Neural cell (in vitro differentiated cells): Measurements from ENCODE around the gene ENDOV. TPM values are rescaled to one million over a fixed set of nuclear protein-coding genes. Genes with fewer than 3 reads are reported as not detected.

ENCODE experiments used
- H2AFZ ChIP-seq: fragments of 200-600, 300-800 bp; sonication (generic), shearing (Covaris generic); 2 replicates; pipeline ENCODE4 v1.6.0; 2014; ENCODE audit warnings: low read depth, mild to moderate bottlenecking, antibody characterized with exemption, low read length, moderate library complexity
- H3F3A ChIP-seq: fragments of 200-600 bp; shearing (Covaris generic); 2 replicates; pipeline ENCODE4 v1.6.1; 2016; ENCODE audit warnings: mild to moderate bottlenecking, moderate library complexity, mixed read lengths, antibody characterized with exemption, low read length; ENCODE audit not compliant: insufficient read depth, poor library complexity, severe bottlenecking
- H3K27ac ChIP-seq: fragments of 200-600, 300-800 bp; sonication (generic), shearing (Covaris generic); 2 replicates; pipeline ENCODE4 v1.5.1; 2014; ENCODE audit warnings: mild to moderate bottlenecking, low read length, moderate library complexity
- H3K27me3 ChIP-seq: fragments of 300-800, 200-600 bp; sonication (generic), shearing (Covaris generic); 2 replicates; pipeline ENCODE4 v1.6.0; 2014; ENCODE audit warnings: mild to moderate bottlenecking, low read depth, low read length, moderate library complexity; ENCODE audit not compliant: insufficient read depth
- H3K36me3 ChIP-seq: fragments of 300-800, 200-600 bp; sonication (generic), shearing (Covaris generic); 2 replicates; pipeline ENCODE4 v1.5.1; 2014; ENCODE audit warnings: mild to moderate bottlenecking, antibody characterized with exemption, low read length, moderate library complexity; ENCODE audit not compliant: insufficient read depth
- H3K4me2 ChIP-seq: fragments of 300-800, 200-600 bp; sonication (generic), shearing (Covaris generic); 2 replicates; pipeline ENCODE4 v1.6.0; 2014; ENCODE audit warnings: mild to moderate bottlenecking, low read length
- H3K4me3 ChIP-seq: fragments of 300-800, 200-600 bp; sonication (generic), shearing (Covaris generic); 2 replicates; pipeline ENCODE4 v1.5.1; 2014; ENCODE audit warnings: mild to moderate bottlenecking, low read length, moderate library complexity
- H3K79me2 ChIP-seq: fragments of 200-600 bp; shearing (Covaris generic); replicated peaks from 2 replicates; pipeline ENCODE4 v1.6.0; 2014; ENCODE audit warnings: mild to moderate bottlenecking, low read length, moderate library complexity; ENCODE audit not compliant: insufficient read depth
- H3K9ac ChIP-seq: fragments of 300-800, 200-600 bp; sonication (generic), shearing (Covaris generic); 2 replicates; pipeline ENCODE4 v1.6.1; 2016; ENCODE audit warnings: mild to moderate bottlenecking, low read length, mixed read lengths
- H3K9me2 ChIP-seq: fragments of 200-600 bp; shearing (Covaris generic); 2 replicates; pipeline ENCODE4 v1.6.1; 2016; ENCODE audit warnings: mild to moderate bottlenecking, low read length, mixed read lengths; ENCODE audit not compliant: insufficient read depth
- H3K9me3 ChIP-seq: fragments of 200-600, 300-800 bp; sonication (generic), shearing (Covaris generic); 2 replicates; pipeline ENCODE4 v1.6.1; 2016; ENCODE audit warnings: mild to moderate bottlenecking, mixed run types, low read length, moderate library complexity, mixed read lengths
- H4K20me1 ChIP-seq: fragments of 200-600 bp; shearing (Covaris generic); 2 replicates; pipeline ENCODE4 v1.6.1; 2016; ENCODE audit warnings: mild to moderate bottlenecking, mixed run types; ENCODE audit not compliant: insufficient read depth
- EP300 ChIP-seq: fragments of 450-650 bp; conservative IDR thresholded peaks from 2 replicates; pipeline ENCODE4 v1.6.1; 2014; ENCODE audit warnings: antibody characterized with exemption, mild to moderate bottlenecking, moderate library complexity; ENCODE audit not compliant: poor library complexity, severe bottlenecking
- EZH2 ChIP-seq: fragments of 200-600, 300-800 bp; shearing (Covaris generic), sonication (generic); IDR thresholded peaks from 2 replicates; pipeline ENCODE4 v1.6.1; 2014; ENCODE audit warnings: antibody characterized with exemption, low read length, borderline replicate concordance, mild to moderate bottlenecking; ENCODE audit not compliant: insufficient read depth, poor library complexity, severe bottlenecking
- MXI1 ChIP-seq: fragments of 450-650 bp; conservative IDR thresholded peaks from 2 replicates; pipeline ENCODE4 v1.6.1; 2014; ENCODE audit warnings: antibody characterized with exemption, mild to moderate bottlenecking; ENCODE audit not compliant: poor library complexity, severe bottlenecking
- POLR2AphosphoS5 ChIP-seq: IDR thresholded peaks from 2 replicates; pipeline ENCODE4 v1.6.1; 2012
- RAD21 ChIP-seq: fragments of 450-650 bp; conservative IDR thresholded peaks from 2 replicates; pipeline ENCODE4 v1.6.1; 2014; ENCODE audit warnings: antibody characterized with exemption, mild to moderate bottlenecking, moderate library complexity
- SMC3 ChIP-seq: fragments of 450-650 bp; conservative IDR thresholded peaks from 2 replicates; pipeline ENCODE4 v1.6.1; 2014; ENCODE audit warnings: antibody characterized with exemption, mild to moderate bottlenecking, moderate library complexity; ENCODE audit not compliant: poor library complexity
- TAF1 ChIP-seq: IDR thresholded peaks from 2 replicates; pipeline ENCODE4 v1.6.1; 2012; ENCODE audit warnings: low read depth
- polyA plus RNA-seq: library from polyadenylated mRNA; depleted of rRNA; stranded (reverse); fragments of >200 nt; gene quantifications from 2 replicates; pipeline ENCODE4 v1.2.3, GENCODE V29; 2014
- TF ChIP-seq, protein P1 (sequence below): fragments of 450-650 bp; IDR thresholded peaks from 2 replicates; pipeline ENCODE4 v1.5.1; 2014; ENCODE audit warnings: antibody characterized with exemption, mild to moderate bottlenecking, moderate library complexity; ENCODE audit not compliant: poor library complexity, severe bottlenecking
- TF ChIP-seq, protein P2 (sequence below): IDR thresholded peaks from 2 replicates; pipeline ENCODE4 v1.6.1; 2012; ENCODE audit warnings: borderline replicate concordance

ENDOV gene
- polyA plus RNA-seq, 1 donor from 2014 or later, result 31.2 TPM

DNA sequence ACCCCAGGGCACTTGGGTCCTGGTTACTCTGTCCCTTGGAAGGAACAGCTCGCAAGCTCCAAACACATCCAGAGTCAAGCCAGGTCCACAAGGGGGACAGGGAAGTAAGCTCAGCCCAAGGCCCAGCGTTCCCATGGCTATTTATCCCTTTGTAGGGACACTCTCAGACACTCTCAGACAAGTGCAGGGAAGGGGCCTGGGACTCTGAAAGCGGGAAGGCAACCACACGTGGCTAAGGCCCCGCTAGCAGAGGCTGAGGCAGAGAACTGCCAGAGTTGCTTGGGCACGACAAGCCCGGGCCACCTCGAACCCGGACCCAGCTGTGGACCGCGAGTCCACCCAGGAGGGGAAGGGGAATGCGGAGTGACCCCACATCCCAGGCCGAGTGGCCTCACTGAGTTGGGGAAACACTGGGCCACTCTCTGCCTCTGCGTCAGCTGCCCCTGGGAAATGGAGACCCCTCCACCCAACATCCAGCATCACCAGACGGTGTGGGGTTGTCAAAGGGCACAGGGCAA, 51.3 kb downstream of the ENDOV start:
- Histone ChIP-seq H3K36me3 (no peaks in the 10 kb centered on the region), H3K79me2 (no peaks in the 10 kb centered on the region), H3K9me2 (no peaks in the 10 kb centered on the region), H3F3A (no peaks in the 10 kb centered on the region), H3K9ac (no peak overlapping the region), H3K4me2 (no peak overlapping the region), H3K27me3 (peaks cover 2% of the 10 kb centered on the region), H4K20me1 (no peaks in the 10 kb centered on the region), H3K4me3 (no peak overlapping the region), H2AFZ (no peak overlapping the region), H3K27ac (no peak overlapping the region), H3K9me3 (no peaks in the 10 kb centered on the region)
- TF ChIP-seq EZH2 (no peak), TAF1 (no peak), POLR2AphosphoS5 (no peak), EP300 (no peak), MXI1 (no peak), RAD21 (no peak), SMC3 (no peak)
- TF ChIP-seq, protein P1, sequence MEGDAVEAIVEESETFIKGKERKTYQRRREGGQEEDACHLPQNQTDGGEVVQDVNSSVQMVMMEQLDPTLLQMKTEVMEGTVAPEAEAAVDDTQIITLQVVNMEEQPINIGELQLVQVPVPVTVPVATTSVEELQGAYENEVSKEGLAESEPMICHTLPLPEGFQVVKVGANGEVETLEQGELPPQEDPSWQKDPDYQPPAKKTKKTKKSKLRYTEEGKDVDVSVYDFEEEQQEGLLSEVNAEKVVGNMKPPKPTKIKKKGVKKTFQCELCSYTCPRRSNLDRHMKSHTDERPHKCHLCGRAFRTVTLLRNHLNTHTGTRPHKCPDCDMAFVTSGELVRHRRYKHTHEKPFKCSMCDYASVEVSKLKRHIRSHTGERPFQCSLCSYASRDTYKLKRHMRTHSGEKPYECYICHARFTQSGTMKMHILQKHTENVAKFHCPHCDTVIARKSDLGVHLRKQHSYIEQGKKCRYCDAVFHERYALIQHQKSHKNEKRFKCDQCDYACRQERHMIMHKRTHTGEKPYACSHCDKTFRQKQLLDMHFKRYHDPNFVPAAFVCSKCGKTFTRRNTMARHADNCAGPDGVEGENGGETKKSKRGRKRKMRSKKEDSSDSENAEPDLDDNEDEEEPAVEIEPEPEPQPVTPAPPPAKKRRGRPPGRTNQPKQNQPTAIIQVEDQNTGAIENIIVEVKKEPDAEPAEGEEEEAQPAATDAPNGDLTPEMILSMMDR, result no peak
- TF ChIP-seq, protein P2, sequence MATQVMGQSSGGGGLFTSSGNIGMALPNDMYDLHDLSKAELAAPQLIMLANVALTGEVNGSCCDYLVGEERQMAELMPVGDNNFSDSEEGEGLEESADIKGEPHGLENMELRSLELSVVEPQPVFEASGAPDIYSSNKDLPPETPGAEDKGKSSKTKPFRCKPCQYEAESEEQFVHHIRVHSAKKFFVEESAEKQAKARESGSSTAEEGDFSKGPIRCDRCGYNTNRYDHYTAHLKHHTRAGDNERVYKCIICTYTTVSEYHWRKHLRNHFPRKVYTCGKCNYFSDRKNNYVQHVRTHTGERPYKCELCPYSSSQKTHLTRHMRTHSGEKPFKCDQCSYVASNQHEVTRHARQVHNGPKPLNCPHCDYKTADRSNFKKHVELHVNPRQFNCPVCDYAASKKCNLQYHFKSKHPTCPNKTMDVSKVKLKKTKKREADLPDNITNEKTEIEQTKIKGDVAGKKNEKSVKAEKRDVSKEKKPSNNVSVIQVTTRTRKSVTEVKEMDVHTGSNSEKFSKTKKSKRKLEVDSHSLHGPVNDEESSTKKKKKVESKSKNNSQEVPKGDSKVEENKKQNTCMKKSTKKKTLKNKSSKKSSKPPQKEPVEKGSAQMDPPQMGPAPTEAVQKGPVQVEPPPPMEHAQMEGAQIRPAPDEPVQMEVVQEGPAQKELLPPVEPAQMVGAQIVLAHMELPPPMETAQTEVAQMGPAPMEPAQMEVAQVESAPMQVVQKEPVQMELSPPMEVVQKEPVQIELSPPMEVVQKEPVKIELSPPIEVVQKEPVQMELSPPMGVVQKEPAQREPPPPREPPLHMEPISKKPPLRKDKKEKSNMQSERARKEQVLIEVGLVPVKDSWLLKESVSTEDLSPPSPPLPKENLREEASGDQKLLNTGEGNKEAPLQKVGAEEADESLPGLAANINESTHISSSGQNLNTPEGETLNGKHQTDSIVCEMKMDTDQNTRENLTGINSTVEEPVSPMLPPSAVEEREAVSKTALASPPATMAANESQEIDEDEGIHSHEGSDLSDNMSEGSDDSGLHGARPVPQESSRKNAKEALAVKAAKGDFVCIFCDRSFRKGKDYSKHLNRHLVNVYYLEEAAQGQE, result no peak

DNA sequence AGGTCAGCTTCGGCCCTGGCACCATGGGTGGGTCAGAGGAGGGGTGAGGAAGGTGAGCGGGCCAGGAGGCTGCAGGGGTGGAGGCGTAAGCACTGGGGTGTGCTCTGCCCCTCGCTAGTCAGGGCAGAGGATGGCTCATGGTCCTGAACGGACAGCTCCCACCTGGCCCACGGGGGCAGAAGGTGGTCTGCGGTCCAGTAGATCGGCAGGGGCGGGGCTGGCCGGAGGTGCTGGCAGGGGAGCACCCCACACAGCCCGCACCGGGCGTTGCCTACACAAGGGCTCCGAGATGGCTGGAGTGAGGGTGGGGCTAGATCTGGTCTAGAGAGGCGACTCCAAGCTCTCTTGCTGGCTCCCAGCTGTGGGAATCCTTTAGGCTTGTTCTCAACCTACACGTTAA, 53.3 kb downstream of the ENDOV start:
- Histone ChIP-seq H4K20me1 (no peaks in the 10 kb centered on the region), H3K9me3 (no peaks in the 10 kb centered on the region), H3K27ac (no peak overlapping the region), H3F3A (no peaks in the 10 kb centered on the region), H2AFZ (no peak overlapping the region), H3K79me2 (no peaks in the 10 kb centered on the region), H3K9ac (no peak overlapping the region), H3K4me3 (no peak overlapping the region), H3K9me2 (no peaks in the 10 kb centered on the region), H3K27me3 (peaks cover 2% of the 10 kb centered on the region), H3K36me3 (no peaks in the 10 kb centered on the region), H3K4me2 (no peak overlapping the region)
- TF ChIP-seq EZH2 (no peak), POLR2AphosphoS5 (no peak), SMC3 (no peak), TAF1 (no peak), RAD21 (no peak), EP300 (no peak), MXI1 (no peak)
- TF ChIP-seq, protein P1, result no peak
- TF ChIP-seq, protein P2, result no peak
